Measurements from ENCODE around the gene FAS.

DNA sequence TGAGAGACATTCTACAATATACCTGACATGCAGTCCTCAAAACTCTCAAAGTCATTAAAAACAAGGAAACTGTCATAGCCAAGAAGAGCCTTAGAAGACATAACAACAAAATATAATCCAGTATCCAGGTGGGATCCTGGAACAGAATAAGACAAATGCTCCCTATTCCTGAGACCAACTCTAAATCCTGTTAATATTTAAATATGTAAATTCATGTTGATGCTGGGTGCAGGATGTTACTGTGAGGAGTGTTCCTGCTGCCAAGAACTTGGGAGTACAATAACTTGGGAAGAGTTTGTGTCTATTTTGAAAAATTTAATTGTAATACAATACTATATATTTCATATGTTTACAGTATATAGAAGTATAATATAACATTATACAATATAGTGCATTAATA, 61.0 kb downstream of the FAS start:
- TF ChIP-seq, protein P1, sequence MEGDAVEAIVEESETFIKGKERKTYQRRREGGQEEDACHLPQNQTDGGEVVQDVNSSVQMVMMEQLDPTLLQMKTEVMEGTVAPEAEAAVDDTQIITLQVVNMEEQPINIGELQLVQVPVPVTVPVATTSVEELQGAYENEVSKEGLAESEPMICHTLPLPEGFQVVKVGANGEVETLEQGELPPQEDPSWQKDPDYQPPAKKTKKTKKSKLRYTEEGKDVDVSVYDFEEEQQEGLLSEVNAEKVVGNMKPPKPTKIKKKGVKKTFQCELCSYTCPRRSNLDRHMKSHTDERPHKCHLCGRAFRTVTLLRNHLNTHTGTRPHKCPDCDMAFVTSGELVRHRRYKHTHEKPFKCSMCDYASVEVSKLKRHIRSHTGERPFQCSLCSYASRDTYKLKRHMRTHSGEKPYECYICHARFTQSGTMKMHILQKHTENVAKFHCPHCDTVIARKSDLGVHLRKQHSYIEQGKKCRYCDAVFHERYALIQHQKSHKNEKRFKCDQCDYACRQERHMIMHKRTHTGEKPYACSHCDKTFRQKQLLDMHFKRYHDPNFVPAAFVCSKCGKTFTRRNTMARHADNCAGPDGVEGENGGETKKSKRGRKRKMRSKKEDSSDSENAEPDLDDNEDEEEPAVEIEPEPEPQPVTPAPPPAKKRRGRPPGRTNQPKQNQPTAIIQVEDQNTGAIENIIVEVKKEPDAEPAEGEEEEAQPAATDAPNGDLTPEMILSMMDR (conservative IDR thresholded peaks at IDR 0.05; ENCODE audit: low read depth in 2 of 2) = no peak
- TF ChIP-seq EZH2 (IDR thresholded peaks at IDR 0.05; ENCODE audit: low read depth, unreplicated experiment) = no peak
- no peak for TF ChIP-seq EZH2phosphoT487 (IDR thresholded peaks at IDR 0.05; ENCODE audit: unreplicated experiment)
- TF ChIP-seq JUNB (IDR thresholded peaks at IDR 0.05; ENCODE audit: unreplicated experiment) = no peak
- TF ChIP-seq, protein P2, sequence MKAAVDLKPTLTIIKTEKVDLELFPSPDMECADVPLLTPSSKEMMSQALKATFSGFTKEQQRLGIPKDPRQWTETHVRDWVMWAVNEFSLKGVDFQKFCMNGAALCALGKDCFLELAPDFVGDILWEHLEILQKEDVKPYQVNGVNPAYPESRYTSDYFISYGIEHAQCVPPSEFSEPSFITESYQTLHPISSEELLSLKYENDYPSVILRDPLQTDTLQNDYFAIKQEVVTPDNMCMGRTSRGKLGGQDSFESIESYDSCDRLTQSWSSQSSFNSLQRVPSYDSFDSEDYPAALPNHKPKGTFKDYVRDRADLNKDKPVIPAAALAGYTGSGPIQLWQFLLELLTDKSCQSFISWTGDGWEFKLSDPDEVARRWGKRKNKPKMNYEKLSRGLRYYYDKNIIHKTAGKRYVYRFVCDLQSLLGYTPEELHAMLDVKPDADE (IDR thresholded peaks at IDR 0.05) = no peak
- TF ChIP-seq, protein P3, sequence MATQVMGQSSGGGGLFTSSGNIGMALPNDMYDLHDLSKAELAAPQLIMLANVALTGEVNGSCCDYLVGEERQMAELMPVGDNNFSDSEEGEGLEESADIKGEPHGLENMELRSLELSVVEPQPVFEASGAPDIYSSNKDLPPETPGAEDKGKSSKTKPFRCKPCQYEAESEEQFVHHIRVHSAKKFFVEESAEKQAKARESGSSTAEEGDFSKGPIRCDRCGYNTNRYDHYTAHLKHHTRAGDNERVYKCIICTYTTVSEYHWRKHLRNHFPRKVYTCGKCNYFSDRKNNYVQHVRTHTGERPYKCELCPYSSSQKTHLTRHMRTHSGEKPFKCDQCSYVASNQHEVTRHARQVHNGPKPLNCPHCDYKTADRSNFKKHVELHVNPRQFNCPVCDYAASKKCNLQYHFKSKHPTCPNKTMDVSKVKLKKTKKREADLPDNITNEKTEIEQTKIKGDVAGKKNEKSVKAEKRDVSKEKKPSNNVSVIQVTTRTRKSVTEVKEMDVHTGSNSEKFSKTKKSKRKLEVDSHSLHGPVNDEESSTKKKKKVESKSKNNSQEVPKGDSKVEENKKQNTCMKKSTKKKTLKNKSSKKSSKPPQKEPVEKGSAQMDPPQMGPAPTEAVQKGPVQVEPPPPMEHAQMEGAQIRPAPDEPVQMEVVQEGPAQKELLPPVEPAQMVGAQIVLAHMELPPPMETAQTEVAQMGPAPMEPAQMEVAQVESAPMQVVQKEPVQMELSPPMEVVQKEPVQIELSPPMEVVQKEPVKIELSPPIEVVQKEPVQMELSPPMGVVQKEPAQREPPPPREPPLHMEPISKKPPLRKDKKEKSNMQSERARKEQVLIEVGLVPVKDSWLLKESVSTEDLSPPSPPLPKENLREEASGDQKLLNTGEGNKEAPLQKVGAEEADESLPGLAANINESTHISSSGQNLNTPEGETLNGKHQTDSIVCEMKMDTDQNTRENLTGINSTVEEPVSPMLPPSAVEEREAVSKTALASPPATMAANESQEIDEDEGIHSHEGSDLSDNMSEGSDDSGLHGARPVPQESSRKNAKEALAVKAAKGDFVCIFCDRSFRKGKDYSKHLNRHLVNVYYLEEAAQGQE (IDR thresholded peaks at IDR 0.05; ENCODE audit: unreplicated experiment) = no peak
- TF ChIP-seq CREB1 (CRISPR knock-in tag; IDR thresholded peaks at IDR 0.05; ENCODE audit: low read depth) = no peak
- TF ChIP-seq POLR2AphosphoS5 (IDR thresholded peaks at IDR 0.05; ENCODE audit: low read depth) = no peak
- no peak for TF ChIP-seq NANOG (IDR thresholded peaks at IDR 0.05; ENCODE audit: borderline replicate concordance)
- TF ChIP-seq ZNF331 (CRISPR knock-in tag; IDR thresholded peaks at IDR 0.05; ENCODE audit: low read depth) = no peak
